ENCODE results near the gene PITPNM3. TPM values are rescaled to one million over a fixed set of nuclear protein-coding genes. Genes with fewer than 3 reads are reported as not detected.

PITPNM3 gene
- polyA plus RNA-seq, 1 donor from 2014 or later, result 3.0 TPM

DNA sequence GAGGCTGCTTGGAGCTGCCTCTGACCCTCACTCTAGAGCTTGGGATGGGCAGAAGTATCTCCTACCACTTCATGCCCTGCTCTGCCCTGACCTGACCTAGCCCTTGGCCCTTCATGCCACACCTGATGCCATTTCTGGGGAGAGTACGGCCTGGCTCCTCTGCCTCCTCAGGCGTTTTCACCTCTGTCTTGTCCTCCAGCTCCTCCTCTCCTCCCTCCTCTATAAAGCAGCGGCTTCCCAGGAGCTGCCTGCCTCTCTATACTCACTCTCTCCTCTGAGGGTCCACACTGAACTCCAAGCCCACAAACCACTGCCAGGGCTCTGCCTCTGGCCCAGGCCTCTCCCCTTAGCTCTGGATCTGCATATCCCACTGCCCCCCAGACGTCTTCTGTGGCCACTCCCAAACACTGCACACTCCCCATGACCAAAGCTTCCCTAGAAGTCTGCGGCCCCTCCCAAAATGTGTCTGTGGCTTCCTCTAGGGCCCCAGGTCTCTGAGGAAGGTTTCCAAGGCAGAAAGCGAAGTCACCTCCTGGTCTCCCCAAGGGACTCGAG is 52.6 kb downstream of the PITPNM3 start:
- no peaks in the 10 kb centered on the region for H3K27me3 ChIP-seq (ENCODE audit: insufficient read depth, low read depth, low read length)
- H2AFZ ChIP-seq (ENCODE audit: low read depth, low read length), result no peak overlapping the region
- no peak overlapping the region for H3K4me2 ChIP-seq (ENCODE audit: low read length)
- no peaks in the 10 kb centered on the region for H3K9me2 ChIP-seq (ENCODE audit: insufficient read depth, low read length)
- H3K79me2 ChIP-seq (replicated peaks; ENCODE audit: insufficient read depth, low read length), result no peaks in the 10 kb centered on the region
- H3F3A ChIP-seq (ENCODE audit: insufficient read depth, low read length, poor library complexity, severe bottlenecking), result no peaks in the 10 kb centered on the region
- H3K36me3 ChIP-seq (ENCODE audit: insufficient read depth, low read length), result no peaks in the 10 kb centered on the region
- no peaks in the 10 kb centered on the region for H3K9me3 ChIP-seq (ENCODE audit: low read length)
- H3K27ac ChIP-seq (ENCODE audit: low read length), result no peak overlapping the region
- TF ChIP-seq, protein P1, sequence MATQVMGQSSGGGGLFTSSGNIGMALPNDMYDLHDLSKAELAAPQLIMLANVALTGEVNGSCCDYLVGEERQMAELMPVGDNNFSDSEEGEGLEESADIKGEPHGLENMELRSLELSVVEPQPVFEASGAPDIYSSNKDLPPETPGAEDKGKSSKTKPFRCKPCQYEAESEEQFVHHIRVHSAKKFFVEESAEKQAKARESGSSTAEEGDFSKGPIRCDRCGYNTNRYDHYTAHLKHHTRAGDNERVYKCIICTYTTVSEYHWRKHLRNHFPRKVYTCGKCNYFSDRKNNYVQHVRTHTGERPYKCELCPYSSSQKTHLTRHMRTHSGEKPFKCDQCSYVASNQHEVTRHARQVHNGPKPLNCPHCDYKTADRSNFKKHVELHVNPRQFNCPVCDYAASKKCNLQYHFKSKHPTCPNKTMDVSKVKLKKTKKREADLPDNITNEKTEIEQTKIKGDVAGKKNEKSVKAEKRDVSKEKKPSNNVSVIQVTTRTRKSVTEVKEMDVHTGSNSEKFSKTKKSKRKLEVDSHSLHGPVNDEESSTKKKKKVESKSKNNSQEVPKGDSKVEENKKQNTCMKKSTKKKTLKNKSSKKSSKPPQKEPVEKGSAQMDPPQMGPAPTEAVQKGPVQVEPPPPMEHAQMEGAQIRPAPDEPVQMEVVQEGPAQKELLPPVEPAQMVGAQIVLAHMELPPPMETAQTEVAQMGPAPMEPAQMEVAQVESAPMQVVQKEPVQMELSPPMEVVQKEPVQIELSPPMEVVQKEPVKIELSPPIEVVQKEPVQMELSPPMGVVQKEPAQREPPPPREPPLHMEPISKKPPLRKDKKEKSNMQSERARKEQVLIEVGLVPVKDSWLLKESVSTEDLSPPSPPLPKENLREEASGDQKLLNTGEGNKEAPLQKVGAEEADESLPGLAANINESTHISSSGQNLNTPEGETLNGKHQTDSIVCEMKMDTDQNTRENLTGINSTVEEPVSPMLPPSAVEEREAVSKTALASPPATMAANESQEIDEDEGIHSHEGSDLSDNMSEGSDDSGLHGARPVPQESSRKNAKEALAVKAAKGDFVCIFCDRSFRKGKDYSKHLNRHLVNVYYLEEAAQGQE (IDR thresholded peaks at IDR 0.05; ENCODE audit: borderline replicate concordance), result no peak
- TF ChIP-seq TAF1 (IDR thresholded peaks at IDR 0.05; ENCODE audit: low read depth), result no peak
- no peak for TF ChIP-seq POLR2AphosphoS5 (IDR thresholded peaks at IDR 0.05)
- H3K9ac ChIP-seq (ENCODE audit: low read length), result no peak overlapping the region
- no peaks in the 10 kb centered on the region for H4K20me1 ChIP-seq (ENCODE audit: insufficient read depth)
- no peak overlapping the region for H3K4me3 ChIP-seq (ENCODE audit: low read length)

DNA sequence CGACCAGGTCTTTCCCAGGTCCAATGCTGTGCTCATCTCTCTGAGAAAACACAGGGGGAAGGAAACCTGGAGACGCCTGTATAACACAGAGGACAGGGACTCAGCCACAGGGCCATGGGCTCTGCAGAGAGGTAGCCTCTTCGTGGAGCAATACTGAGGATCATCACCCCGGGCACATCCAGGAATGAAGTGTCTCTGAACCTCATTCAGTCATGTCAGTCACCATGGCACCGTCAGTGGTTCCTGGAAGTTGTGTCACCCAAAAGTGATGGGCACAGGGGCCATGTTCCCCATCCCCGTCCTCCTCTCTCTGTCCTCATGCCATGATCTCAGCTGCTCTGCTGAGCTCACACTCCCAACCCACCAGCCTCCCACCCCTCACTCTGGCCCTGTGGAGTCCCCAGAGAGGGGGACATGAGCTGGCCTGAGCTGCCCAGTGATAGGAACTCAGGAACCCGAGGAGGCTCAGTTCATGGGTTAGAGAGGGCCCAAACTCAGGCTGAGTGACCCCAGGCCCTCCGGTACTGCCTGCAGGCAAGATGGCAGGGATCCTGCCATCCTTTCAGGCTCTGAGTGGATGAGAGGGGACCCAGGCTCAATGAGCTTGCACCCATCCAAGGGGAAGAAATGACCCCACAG is 53.4 kb downstream of the PITPNM3 start:
- no peaks in the 10 kb centered on the region for H3K36me3 ChIP-seq (ENCODE audit: insufficient read depth, low read length)
- no peak overlapping the region for H3K4me2 ChIP-seq (ENCODE audit: low read length)
- no peaks in the 10 kb centered on the region for H3K27me3 ChIP-seq (ENCODE audit: insufficient read depth, low read depth, low read length)
- H3K79me2 ChIP-seq (replicated peaks; ENCODE audit: insufficient read depth, low read length), result no peaks in the 10 kb centered on the region
- H3K4me3 ChIP-seq (ENCODE audit: low read length), result no peak overlapping the region
- H2AFZ ChIP-seq (ENCODE audit: low read depth, low read length), result no peak overlapping the region
- TF ChIP-seq RAD21 (conservative IDR thresholded peaks at IDR 0.05) (no peak), TAF1 (IDR thresholded peaks at IDR 0.05; ENCODE audit: low read depth) (no peak), EZH2 (IDR thresholded peaks at IDR 0.05; ENCODE audit: borderline replicate concordance, insufficient read depth, low read length, poor library complexity, severe bottlenecking) (no peak), EP300 (conservative IDR thresholded peaks at IDR 0.05; ENCODE audit: poor library complexity, severe bottlenecking) (no peak), MXI1 (conservative IDR thresholded peaks at IDR 0.05; ENCODE audit: poor library complexity, severe bottlenecking) (no peak), POLR2AphosphoS5 (IDR thresholded peaks at IDR 0.05) (no peak), SMC3 (conservative IDR thresholded peaks at IDR 0.05; ENCODE audit: poor library complexity) (no peak)
- TF ChIP-seq, protein P1 (IDR thresholded peaks at IDR 0.05; ENCODE audit: borderline replicate concordance), result no peak
- TF ChIP-seq, protein P2, sequence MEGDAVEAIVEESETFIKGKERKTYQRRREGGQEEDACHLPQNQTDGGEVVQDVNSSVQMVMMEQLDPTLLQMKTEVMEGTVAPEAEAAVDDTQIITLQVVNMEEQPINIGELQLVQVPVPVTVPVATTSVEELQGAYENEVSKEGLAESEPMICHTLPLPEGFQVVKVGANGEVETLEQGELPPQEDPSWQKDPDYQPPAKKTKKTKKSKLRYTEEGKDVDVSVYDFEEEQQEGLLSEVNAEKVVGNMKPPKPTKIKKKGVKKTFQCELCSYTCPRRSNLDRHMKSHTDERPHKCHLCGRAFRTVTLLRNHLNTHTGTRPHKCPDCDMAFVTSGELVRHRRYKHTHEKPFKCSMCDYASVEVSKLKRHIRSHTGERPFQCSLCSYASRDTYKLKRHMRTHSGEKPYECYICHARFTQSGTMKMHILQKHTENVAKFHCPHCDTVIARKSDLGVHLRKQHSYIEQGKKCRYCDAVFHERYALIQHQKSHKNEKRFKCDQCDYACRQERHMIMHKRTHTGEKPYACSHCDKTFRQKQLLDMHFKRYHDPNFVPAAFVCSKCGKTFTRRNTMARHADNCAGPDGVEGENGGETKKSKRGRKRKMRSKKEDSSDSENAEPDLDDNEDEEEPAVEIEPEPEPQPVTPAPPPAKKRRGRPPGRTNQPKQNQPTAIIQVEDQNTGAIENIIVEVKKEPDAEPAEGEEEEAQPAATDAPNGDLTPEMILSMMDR (IDR thresholded peaks at IDR 0.05; ENCODE audit: poor library complexity, severe bottlenecking), result no peak
- H4K20me1 ChIP-seq (ENCODE audit: insufficient read depth), result no peaks in the 10 kb centered on the region
- H3K9me2 ChIP-seq (ENCODE audit: insufficient read depth, low read length), result no peaks in the 10 kb centered on the region
- H3K27ac ChIP-seq (ENCODE audit: low read length), result no peak overlapping the region
- H3K9me3 ChIP-seq (ENCODE audit: low read length), result no peaks in the 10 kb centered on the region
- no peaks in the 10 kb centered on the region for H3F3A ChIP-seq (ENCODE audit: insufficient read depth, low read length, poor library complexity, severe bottlenecking)
- H3K9ac ChIP-seq (ENCODE audit: low read length), result no peak overlapping the region
